ENCODE data around the gene ZNF710. TPM values are rescaled to one million over a fixed set of nuclear protein-coding genes. Genes with fewer than 3 reads are reported as not detected.

Gene ZNF710
- total RNA-seq, 1 experiment from 2014 or later, result 10.0 TPM

DNA sequence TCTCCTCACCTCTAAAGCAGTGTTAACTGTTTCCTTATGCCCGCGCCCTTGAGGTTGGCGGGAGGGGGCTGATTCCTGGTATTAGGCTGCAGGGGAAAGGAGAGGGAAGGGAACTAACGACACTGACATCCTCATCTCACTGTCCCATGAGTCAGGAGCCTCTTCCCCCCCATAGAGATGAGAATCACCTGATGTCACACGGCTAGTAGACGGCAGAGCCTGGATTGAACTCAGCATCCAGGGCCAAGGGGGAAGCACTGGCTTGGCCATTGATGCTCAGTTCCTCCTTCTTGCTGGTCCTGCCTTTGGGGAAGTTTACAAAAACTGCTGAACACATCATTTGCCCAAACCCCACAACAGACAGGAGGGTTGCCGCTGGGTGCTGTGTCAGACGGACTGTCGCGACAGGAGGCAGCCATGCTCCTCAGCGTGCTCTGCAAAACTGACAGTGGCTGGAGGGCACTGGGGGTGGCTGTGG lies 62.7 kb downstream of the ZNF710 start:
- ChIA-PET CTCF (no interaction called here), RAD21 (ENCODE audit: low non-redundant PET in 1 of 2, low total read pairs in 2 of 2, uncharacterized antibody in 2 of 2, unreplicated experiment in 2 of 2) (no interaction called here), POLR2A (no interaction called here)
- DNase-seq (ENCODE audit: low read depth, low spot score) (no peak), ATAC-seq (no peak)
- H3K4me3 ChIP-seq (replicated peaks in 1 of 2; ENCODE audit: low read depth in 1 of 2, low read length in 2 of 2), result no peak overlapping the region
- H4K20me1 ChIP-seq (ENCODE audit: insufficient read depth), result no peaks in the 10 kb centered on the region
- H3K4me2 ChIP-seq (ENCODE audit: low read length), result no peak overlapping the region
- no peaks in the 10 kb centered on the region for H3K9me2 ChIP-seq (ENCODE audit: insufficient read depth)
- TF ChIP-seq POLR2AphosphoS5 (IDR thresholded peaks at IDR 0.05; ENCODE audit: low read depth, low read length) (no peak), ZNF274 (IDR thresholded peaks at IDR 0.05; ENCODE audit: low read depth, low read length) (no peak), EZH2 (IDR thresholded peaks at IDR 0.05) (no peak), ZFX (IDR thresholded peaks at IDR 0.05) (no peak), POLR2A (IDR thresholded peaks at IDR 0.05; ENCODE audit: borderline replicate concordance, extremely low read depth, insufficient read depth, insufficient read length) (no peak), YY1 (IDR thresholded peaks at IDR 0.05; ENCODE audit: extremely low read depth, insufficient replicate concordance, low read depth, low read length) (no peak), CEBPB (IDR thresholded peaks at IDR 0.05; ENCODE audit: low read depth) (no peak), EGR1 (IDR thresholded peaks at IDR 0.05; ENCODE audit: low read depth) (no peak), TCF7L2 (IDR thresholded peaks at IDR 0.05; ENCODE audit: borderline replicate concordance, extremely low read depth, insufficient read depth, insufficient read length) (no peak), SIN3A (IDR thresholded peaks at IDR 0.05; ENCODE audit: low read depth) (no peak), EZH2phosphoT487 (IDR thresholded peaks at IDR 0.05; ENCODE audit: borderline replicate concordance) (no peak), CBX3 (IDR thresholded peaks at IDR 0.05; ENCODE audit: low read depth) (no peak), ELF1 (IDR thresholded peaks at IDR 0.05; ENCODE audit: borderline replicate concordance, low read depth) (no peak), JUND (IDR thresholded peaks at IDR 0.05) (no peak), FOSL1 (IDR thresholded peaks at IDR 0.05; ENCODE audit: low read depth) (no peak), RAD21 (IDR thresholded peaks at IDR 0.05; ENCODE audit: low read depth) (no peak)
- TF ChIP-seq, protein P1, sequence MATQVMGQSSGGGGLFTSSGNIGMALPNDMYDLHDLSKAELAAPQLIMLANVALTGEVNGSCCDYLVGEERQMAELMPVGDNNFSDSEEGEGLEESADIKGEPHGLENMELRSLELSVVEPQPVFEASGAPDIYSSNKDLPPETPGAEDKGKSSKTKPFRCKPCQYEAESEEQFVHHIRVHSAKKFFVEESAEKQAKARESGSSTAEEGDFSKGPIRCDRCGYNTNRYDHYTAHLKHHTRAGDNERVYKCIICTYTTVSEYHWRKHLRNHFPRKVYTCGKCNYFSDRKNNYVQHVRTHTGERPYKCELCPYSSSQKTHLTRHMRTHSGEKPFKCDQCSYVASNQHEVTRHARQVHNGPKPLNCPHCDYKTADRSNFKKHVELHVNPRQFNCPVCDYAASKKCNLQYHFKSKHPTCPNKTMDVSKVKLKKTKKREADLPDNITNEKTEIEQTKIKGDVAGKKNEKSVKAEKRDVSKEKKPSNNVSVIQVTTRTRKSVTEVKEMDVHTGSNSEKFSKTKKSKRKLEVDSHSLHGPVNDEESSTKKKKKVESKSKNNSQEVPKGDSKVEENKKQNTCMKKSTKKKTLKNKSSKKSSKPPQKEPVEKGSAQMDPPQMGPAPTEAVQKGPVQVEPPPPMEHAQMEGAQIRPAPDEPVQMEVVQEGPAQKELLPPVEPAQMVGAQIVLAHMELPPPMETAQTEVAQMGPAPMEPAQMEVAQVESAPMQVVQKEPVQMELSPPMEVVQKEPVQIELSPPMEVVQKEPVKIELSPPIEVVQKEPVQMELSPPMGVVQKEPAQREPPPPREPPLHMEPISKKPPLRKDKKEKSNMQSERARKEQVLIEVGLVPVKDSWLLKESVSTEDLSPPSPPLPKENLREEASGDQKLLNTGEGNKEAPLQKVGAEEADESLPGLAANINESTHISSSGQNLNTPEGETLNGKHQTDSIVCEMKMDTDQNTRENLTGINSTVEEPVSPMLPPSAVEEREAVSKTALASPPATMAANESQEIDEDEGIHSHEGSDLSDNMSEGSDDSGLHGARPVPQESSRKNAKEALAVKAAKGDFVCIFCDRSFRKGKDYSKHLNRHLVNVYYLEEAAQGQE (IDR thresholded peaks at IDR 0.05; ENCODE audit: low read depth), result no peak
- TF ChIP-seq, protein P2, sequence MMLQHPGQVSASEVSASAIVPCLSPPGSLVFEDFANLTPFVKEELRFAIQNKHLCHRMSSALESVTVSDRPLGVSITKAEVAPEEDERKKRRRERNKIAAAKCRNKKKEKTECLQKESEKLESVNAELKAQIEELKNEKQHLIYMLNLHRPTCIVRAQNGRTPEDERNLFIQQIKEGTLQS (IDR thresholded peaks at IDR 0.05), result no peak
- TF ChIP-seq, protein P3, sequence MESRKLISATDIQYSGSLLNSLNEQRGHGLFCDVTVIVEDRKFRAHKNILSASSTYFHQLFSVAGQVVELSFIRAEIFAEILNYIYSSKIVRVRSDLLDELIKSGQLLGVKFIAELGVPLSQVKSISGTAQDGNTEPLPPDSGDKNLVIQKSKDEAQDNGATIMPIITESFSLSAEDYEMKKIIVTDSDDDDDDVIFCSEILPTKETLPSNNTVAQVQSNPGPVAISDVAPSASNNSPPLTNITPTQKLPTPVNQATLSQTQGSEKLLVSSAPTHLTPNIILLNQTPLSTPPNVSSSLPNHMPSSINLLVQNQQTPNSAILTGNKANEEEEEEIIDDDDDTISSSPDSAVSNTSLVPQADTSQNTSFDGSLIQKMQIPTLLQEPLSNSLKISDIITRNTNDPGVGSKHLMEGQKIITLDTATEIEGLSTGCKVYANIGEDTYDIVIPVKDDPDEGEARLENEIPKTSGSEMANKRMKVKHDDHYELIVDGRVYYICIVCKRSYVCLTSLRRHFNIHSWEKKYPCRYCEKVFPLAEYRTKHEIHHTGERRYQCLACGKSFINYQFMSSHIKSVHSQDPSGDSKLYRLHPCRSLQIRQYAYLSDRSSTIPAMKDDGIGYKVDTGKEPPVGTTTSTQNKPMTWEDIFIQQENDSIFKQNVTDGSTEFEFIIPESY (IDR thresholded peaks at IDR 0.05; ENCODE audit: extremely low read depth, insufficient replicate concordance, low read length), result no peak
- TF ChIP-seq, protein P4, sequence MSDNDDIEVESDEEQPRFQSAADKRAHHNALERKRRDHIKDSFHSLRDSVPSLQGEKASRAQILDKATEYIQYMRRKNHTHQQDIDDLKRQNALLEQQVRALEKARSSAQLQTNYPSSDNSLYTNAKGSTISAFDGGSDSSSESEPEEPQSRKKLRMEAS (IDR thresholded peaks at IDR 0.05), result no peak
- intact Hi-C loops (cut with micrococcal nuclease), result no loop called here
- H3K9ac ChIP-seq (ENCODE audit: low read length), result no peak overlapping the region
- H3K36me3 ChIP-seq (ENCODE audit: control insufficient read depth in 1 of 2, insufficient read depth in 2 of 2, low read length in 2 of 2), result no peaks in the 10 kb centered on the region
- no peaks in the 10 kb centered on the region for H3K27me3 ChIP-seq (ENCODE audit: insufficient read depth, low read length)
- no peak overlapping the region for H3K27ac ChIP-seq (ENCODE audit: low read depth, low read length)
- BruUV-seq (replicated peaks), result no TSS peak
- peaks cover 3 to 17% of the 10 kb centered on the region in 2 experiments; a peak in 3 of 4 replicates for H3K4me1 ChIP-seq (ENCODE audit: control insufficient read depth in 1 of 2, insufficient read depth in 2 of 2, low read length in 2 of 2)
- H2AFZ ChIP-seq (ENCODE audit: low read depth, low read length, poor library complexity, severe bottlenecking), result no peak overlapping the region
- H3K79me2 ChIP-seq (ENCODE audit: insufficient read depth, low read length), result no peaks in the 10 kb centered on the region
- no peaks in the 10 kb centered on the region for H3K9me3 ChIP-seq (ENCODE audit: control insufficient read depth in 1 of 2, insufficient read depth in 1 of 2, low read depth in 1 of 2, low read length in 2 of 2)
